MG63 (cell line): ENCODE measurements around the gene P2RY6. TPM values are rescaled to one million over a fixed set of nuclear protein-coding genes. Genes with fewer than 3 reads are reported as not detected.

Experiments used
- DNase-seq: peaks from one replicate; pipeline ENCODE4 v3.0.0-alpha.2; 2020
- H3K27me3 ChIP-seq: fragments of 250-450 bp; sonication (Bioruptor Pico); 2 replicates; pipeline ENCODE4 v1.5.1; 2020; ENCODE audit warnings: mild to moderate bottlenecking, moderate library complexity
- H3K36me3 ChIP-seq: fragments of 250-450 bp; sonication (Bioruptor Pico); 2 replicates; pipeline ENCODE4 v1.5.1; 2020; ENCODE audit warnings: mild to moderate bottlenecking, moderate library complexity
- H3K4me3 ChIP-seq: fragments of 250-450 bp; sonication (Bioruptor Pico); 2 replicates; pipeline ENCODE4 v1.5.1; 2020; ENCODE audit warnings: mild to moderate bottlenecking, moderate library complexity
- H3K9me3 ChIP-seq: fragments of 250-450 bp; sonication (Bioruptor Pico); 2 replicates; pipeline ENCODE4 v1.5.1; 2020; ENCODE audit warnings: mild to moderate bottlenecking, moderate library complexity
- total RNA-seq: library from RNA; depleted of rRNA; stranded (reverse); fragments of >200 nt; shearing (Covaris generic); gene quantifications from 2 replicates; pipeline ENCODE4 v1.2.3, GENCODE V29; 2014; ENCODE audit warnings: low replicate concordance

Gene P2RY6
- total RNA-seq, 1 experiment from 2014 or later, result 23.4 TPM

DNA sequence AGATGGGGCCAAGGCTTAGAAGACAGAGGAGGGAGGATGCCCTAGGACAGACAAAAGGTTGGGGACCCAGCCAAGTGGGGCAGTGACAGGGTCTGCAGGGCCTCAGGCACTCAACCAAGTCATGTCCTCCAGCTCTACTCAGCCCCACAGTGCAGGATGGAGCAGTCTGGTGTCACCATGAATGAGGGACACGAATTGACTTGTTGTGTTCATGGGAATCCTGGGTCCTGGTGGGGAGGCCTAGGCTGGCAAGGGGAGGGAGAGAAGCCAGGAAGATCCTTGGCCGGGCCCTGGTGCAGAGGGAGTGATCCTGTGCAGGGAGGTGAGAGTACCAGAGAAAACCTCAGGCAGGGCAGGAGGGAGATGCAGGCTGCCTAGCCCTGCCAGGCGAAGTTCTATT lies 12.0 kb downstream of the P2RY6 start:
- H3K27me3 ChIP-seq, result no peaks in the 10 kb centered on the region
- no peak overlapping the region for H3K4me3 ChIP-seq
- no peak for DNase-seq
- H3K36me3 ChIP-seq, result no peaks in the 10 kb centered on the region
- H3K9me3 ChIP-seq, result no peaks in the 10 kb centered on the region

DNA sequence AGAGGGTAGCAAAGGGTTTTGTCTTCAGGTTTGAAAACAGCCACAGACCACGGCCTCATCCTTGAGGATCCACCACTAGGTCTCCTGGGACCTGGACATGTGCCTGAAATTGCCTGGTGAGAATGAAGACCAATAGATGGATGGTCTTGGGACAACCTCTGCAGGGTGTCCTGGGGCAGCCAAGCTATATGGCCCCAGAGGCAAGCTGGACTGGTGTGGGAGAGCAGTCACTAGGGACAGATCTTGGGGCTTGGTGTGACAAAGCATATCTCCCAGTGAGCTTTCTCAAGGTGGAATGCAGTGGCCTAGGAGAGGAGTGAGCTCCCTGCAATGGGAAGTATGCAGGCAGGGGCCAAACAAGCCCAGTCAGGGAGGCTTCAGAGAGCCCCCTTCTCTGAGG lies 13.6 kb downstream of the P2RY6 start:
- H3K27me3 ChIP-seq, result no peaks in the 10 kb centered on the region
- no peak for DNase-seq
- no peaks in the 10 kb centered on the region for H3K36me3 ChIP-seq

DNA sequence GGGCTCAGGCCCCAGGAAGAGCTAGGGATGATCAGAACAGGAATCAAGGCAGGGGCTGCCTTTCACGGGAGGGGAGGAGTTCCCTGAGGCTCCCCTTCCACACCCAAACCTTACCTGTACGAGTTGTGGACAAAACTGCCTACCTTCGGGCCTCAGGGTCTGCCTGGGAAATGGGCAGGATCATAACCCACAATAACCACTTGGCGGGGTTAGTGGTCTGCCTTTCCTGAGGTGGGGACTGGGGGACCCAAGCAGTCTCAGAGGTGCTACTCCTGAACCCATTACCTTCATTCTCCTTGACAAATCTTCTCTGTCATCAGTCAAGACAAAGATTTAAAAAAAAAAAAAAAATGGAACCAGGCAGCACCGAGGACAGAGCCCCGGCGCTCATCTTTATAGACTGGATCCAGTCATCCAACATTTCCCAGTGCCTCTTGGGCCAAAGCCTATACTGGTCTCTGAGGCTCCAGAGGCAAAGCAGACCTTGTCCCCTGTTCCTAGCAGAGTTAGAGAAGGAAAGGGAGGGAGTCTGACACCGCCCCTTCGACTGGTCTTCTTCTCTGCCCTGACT lies 14.2 kb downstream of the P2RY6 start:
- H3K36me3 ChIP-seq, result no peaks in the 10 kb centered on the region
- H3K27me3 ChIP-seq, result no peaks in the 10 kb centered on the region
- H3K9me3 ChIP-seq, result no peaks in the 10 kb centered on the region
- no peak overlapping the region for H3K4me3 ChIP-seq
- no peak for DNase-seq

More for the DNA sequence above, 13.6 kb downstream of the P2RY6 start:
- no peaks in the 10 kb centered on the region for H3K9me3 ChIP-seq
- H3K4me3 ChIP-seq, result no peak overlapping the region

DNA sequence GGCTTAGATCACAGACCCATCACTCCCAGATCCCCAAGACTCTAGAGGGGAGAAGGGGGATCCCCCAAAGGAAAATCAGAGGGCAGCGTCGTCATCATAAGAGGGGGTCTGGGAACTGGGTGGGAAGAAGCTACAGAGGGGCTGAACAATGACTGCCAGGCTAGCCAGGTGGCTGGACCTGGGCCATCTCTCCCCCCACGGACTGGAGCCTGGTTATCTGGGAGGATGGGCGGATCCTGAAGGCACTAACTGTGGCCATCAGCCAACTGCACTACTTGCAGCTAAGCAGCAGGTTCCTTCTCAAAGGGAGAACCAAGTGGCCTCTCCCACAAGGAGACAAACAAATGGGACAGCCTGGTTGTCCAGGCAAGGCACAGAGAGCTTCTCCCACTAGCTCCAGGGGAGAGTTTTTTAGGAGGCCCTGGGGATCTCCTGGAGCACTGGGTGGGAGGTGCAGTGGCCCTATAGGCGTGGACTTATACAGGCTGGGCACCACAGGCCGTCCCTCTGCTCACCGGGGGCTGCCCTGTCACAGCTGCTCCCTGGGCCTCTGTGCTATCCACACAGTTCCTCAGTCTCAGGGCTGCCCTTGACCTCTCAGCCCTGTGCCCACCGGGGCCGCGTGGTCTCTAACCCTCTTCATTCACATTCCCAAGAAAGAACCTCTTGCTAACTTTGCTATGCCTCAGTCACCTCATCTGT lies 15.4 kb downstream of the P2RY6 start:
- Histone ChIP-seq H3K27me3 (no peaks in the 10 kb centered on the region), H3K4me3 (no peak overlapping the region), H3K36me3 (no peaks in the 10 kb centered on the region), H3K9me3 (no peaks in the 10 kb centered on the region)
- DNase-seq, result no peak

DNA sequence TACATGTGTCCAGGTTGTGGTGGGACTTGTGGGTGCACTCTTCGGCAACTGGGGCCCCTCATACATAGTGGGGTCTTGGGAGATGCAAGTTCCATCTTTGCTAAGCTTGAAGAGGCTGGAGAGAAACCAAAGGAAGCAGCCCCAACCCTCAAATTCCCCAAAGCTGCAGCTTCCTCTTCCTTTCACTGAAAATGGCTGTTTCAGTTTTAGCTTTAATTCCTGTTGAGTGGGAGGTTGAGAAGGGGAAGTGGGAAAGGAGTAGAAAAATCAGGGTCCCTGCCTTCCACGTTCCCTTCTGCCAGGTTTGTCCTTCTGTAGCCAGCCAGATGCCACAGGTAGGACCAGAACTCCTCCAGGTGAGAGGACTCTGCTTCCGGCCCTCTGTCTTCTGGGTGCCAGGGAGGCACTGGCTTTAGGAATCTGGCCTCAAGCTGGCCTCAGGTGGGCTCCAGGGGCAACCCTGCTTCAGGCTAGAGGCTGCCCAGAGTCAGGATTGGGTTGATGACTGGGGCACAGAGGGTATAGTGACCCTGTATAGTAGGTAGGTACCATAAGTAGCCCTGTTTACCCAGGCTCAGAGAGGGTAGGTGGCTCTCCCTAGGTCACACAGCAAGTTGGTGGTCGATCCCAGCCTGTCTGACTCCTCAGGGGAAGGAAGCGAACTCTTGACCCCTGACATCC lies 16.2 kb downstream of the P2RY6 start:
- H3K9me3 ChIP-seq, result no peaks in the 10 kb centered on the region
- no peaks in the 10 kb centered on the region for H3K27me3 ChIP-seq
- H3K36me3 ChIP-seq, result no peaks in the 10 kb centered on the region
- H3K4me3 ChIP-seq, result no peak overlapping the region
- no peak for DNase-seq

DNA sequence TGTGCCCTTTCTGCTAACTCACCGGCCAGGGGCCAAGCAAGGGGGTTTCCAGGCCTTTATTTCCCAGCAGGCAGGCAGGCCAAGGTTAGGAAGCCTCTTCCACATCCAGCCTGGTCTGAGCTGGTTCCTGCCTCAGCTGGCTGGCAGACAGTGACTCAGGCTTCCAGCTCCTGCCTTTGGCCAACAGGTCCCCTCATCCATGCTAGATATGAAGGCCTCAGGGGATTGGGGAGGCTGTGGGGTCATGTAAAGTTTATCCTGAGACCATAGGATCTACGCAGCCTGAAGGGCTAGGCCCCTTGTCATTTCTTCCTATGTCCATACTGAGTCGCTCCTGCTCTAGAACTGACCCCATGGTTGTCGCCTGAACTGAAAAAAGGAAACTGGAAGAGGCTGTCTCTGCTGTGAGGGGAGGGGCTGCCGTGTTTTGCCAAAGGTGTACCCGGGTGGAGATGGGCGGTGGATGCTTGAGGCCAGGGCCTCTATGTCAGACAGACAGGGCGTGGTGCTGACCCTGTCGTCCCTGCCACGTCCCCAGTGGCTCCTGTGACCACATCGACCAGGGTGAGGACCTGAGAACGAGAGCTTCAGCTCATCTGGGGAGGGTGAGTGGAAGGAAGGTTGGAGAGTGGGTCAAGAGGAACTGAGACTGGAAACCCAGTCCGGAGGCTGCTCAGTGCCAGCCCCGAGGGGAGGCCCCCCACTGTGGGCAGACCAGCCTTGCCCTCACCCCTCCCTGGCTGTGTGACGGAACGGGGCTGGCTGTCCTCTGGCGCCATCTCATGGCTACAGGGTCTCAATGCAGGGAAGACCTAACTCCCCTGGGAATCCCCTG lies 17.0 kb downstream of the P2RY6 start:
- Histone ChIP-seq H3K27me3 (no peaks in the 10 kb centered on the region), H3K36me3 (no peaks in the 10 kb centered on the region), H3K4me3 (no peak overlapping the region), H3K9me3 (no peaks in the 10 kb centered on the region)
- DNase-seq, result peak; percentile 92

DNA sequence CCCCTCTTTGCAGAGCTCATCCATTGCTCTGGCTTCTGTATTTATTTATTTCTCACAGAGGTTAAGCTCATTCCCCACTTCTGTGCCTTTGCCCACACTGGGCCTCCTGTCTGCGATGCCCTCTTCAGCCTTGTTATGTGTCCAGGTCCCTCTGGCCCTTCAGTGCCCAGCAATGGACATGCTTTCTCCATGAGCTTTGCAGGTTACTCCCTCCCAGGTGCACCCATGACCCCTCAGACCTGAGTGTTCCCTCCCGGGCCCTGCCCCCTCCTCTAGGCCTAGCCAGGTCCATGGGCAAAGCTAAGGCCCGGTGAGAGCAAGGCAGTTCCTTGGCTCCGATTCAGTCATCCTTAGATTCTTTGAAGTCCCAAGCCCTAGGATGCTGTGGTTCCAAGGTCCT lies 18.4 kb downstream of the P2RY6 start:
- Histone ChIP-seq H3K4me3 (no peak overlapping the region), H3K27me3 (no peaks in the 10 kb centered on the region), H3K36me3 (no peaks in the 10 kb centered on the region; the same call in 1 of the 2 replicates), H3K9me3 (no peaks in the 10 kb centered on the region)
- no peak for DNase-seq

DNA sequence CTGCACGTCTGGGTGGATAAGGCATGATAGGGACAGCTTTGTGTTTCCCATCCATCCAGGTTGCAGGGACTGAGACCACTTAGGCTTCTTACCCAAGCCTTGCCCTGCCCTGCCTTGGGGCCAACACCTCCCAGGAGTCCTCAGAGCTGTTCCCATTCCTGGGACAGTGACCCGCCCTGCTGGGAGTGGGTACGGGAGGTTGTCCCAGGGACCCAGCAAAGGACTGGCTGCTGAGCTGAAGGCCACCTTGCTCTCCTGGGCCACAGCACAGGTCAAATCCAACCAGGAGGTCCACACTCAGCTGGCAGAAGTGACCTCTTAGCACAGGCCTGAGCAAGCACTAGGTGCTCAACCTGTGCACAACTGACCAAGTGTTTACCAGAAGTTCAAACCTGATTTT lies 19.1 kb downstream of the P2RY6 start:
- Histone ChIP-seq H3K27me3 (no peaks in the 10 kb centered on the region), H3K36me3 (peaks cover 4% of the 10 kb centered on the region), H3K9me3 (no peaks in the 10 kb centered on the region), H3K4me3 (no peak overlapping the region)
- DNase-seq, result no peak

DNA sequence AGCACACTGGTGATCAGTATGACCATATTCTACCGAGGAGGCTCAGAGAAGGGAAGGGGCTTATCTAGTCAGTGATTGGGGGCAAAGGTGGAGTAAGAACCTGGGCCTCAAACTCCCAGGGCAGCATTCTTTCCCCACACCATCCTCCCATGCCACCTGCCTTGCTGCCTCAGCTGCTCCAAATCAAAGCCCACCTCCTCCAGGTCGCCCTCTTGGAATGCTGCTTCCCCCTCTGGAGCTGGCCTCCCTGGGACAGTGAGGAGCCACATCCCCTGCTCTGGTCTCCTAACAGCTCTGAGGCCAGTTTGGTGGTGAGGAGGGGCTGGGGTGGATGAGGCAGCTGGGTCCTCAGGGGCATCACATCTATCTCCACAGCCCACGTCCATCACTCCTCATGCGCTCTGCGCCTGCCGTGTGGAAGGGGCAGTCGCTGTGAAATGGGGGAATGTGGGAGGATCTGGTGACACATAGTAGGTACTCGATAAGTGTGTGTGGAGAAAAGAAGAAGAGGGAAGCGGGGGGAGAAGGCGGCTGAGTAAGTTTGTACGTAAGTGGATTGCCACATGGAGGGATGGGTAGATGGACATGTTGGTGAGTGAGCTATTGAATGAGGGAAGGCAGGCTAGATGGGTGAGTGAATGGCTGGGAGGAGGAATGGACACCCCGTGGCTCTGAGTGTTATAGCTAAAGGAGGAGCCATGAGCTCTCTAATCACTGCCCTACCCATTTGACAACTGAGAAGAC lies 19.8 kb downstream of the P2RY6 start:
- DNase-seq, result no peak
- H3K36me3 ChIP-seq, result peaks cover 4% of the 10 kb centered on the region

DNA sequence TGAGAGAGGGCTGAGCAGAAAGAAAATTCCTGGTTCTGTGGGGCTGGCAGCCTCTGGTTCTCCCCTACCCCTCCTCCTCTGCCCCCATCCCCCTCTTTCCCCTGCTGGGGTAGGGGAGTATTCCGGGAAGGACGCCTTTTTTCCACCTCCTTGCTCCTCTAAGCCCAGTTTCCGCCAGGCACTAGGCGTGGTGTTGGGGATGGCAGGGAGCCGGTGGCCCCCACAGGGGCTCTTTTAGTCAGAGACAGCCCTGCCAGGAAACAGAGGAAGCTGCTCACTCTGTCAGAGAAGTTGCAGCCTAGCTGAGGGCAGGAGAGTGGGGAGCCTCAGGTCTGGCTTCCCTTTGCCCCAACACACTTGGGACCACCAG lies 20.4 kb downstream of the P2RY6 start:
- H3K27me3 ChIP-seq, result no peaks in the 10 kb centered on the region
- DNase-seq, result peak; percentile 90
- no peaks in the 10 kb centered on the region for H3K9me3 ChIP-seq
- peaks cover 9% of the 10 kb centered on the region for H3K36me3 ChIP-seq
- peak overlapping the region; percentile 47 for H3K4me3 ChIP-seq

More for the DNA sequence above, 19.8 kb downstream of the P2RY6 start:
- Histone ChIP-seq H3K4me3 (peak overlapping the region; percentile 47), H3K27me3 (no peaks in the 10 kb centered on the region), H3K9me3 (no peaks in the 10 kb centered on the region)

DNA sequence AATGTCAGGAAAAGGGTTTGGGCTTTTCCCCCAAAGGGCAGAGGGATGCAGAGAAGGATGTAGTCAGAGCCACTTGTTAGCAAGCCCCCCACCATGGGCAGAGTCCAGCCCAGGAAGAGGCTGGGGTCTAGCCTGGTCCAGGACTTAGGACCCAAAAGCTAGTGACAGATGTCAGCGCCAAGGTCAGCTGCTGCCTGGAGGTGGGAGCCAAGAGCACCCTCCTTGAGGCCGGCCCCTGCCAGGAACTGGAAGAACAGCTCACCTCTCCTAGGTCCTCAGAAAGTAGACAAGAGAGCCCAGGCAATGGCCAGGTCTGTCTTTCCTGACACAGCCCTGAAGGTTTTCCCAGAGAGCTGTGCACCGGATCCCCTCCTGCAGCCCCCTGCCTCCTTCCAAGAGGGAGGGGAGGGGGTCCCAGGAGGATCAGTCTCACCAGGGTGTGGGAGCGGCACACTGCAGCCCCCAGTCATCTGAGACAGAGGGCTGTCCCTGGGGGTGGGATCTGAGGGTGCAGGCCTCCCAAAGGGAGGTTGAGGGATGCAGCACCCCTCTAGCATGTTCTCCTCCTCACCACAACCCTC lies 21.3 kb downstream of the P2RY6 start:
- Histone ChIP-seq H3K27me3 (no peaks in the 10 kb centered on the region), H3K36me3 (peaks cover 12% of the 10 kb centered on the region), H3K9me3 (no peaks in the 10 kb centered on the region), H3K4me3 (peak overlapping the region; percentile 47)
- no peak for DNase-seq

DNA sequence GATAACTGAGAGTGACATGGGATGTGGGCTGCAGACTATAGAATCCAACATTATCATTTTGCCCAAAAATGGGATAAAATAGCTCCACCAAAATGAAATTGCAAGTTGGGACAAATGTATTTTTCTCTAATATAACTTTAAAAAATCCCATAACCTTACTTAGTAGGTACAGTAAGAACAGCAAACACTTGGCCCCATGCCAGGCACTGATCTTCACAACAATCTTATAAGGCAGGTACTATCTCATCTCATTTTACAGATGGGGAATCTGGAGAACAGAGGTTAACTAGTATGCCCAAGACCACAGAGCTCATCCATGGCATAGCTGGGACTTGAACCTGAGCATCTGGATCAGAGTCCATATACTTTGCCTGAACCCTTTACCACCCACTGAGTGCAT lies 22.5 kb downstream of the P2RY6 start:
- H3K27me3 ChIP-seq, result no peaks in the 10 kb centered on the region
- no peak for DNase-seq
- no peaks in the 10 kb centered on the region for H3K9me3 ChIP-seq
- H3K36me3 ChIP-seq, result peaks cover 12% of the 10 kb centered on the region
- H3K4me3 ChIP-seq, result no peak overlapping the region; the same call in 1 of the 2 replicates

DNA sequence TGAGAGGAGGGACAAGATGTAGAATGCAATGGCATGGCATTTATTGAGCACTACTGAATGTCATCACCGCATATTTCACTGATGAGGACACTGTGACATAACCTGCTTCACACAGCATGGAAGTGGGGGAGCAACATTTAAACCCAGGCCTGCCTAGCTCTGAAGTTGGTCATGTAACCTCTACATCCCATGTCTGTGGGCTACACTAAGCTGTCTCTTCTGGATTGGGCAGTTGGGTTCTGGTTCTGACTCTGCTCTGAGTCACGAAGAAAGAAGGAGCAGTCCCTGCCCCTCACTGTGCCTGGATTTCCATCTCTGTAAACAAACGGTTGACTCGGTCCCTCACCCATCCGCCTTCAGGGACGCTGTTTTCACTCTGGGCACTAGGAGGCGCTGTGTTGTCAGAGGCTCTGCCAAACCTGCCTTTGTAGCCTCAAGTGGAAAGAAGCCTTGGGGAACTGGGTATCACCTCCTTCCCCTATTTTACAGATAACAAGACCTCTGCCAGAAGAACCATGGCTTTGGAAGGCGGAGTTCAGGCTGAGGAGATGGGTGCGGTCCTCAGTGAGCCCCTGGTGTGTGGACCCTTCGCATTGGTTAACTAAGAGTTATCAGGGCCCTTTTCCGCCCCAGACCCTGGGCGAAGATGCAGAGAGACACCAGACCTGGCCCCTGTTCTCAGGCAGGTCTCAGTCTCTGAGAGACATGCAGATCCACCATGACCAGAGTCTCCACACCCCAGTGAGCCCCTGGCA lies 23.3 kb downstream of the P2RY6 start:
- Histone ChIP-seq H3K36me3 (peaks cover 12% of the 10 kb centered on the region), H3K9me3 (no peaks in the 10 kb centered on the region), H3K4me3 (no peak overlapping the region), H3K27me3 (no peaks in the 10 kb centered on the region)
- DNase-seq, result peak; percentile 78

DNA sequence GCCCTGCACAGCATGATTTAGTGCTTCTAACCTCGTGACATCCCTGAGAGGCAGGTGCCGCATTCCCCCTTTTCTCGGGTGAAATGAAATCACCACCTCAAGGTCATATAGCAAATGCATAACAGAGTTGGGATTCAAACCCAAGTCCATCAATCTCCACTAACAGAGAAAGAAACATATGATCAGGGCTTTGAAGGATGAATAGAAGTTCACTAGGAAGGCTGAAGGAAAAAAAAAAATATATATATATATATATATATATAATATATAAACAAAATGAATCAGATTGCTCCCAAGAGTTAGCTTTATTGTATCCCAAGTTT lies 23.8 kb downstream of the P2RY6 start:
- Histone ChIP-seq H3K4me3 (no peak overlapping the region), H3K36me3 (peaks cover 12% of the 10 kb centered on the region), H3K27me3 (no peaks in the 10 kb centered on the region), H3K9me3 (no peaks in the 10 kb centered on the region)
- DNase-seq, result no peak

DNA sequence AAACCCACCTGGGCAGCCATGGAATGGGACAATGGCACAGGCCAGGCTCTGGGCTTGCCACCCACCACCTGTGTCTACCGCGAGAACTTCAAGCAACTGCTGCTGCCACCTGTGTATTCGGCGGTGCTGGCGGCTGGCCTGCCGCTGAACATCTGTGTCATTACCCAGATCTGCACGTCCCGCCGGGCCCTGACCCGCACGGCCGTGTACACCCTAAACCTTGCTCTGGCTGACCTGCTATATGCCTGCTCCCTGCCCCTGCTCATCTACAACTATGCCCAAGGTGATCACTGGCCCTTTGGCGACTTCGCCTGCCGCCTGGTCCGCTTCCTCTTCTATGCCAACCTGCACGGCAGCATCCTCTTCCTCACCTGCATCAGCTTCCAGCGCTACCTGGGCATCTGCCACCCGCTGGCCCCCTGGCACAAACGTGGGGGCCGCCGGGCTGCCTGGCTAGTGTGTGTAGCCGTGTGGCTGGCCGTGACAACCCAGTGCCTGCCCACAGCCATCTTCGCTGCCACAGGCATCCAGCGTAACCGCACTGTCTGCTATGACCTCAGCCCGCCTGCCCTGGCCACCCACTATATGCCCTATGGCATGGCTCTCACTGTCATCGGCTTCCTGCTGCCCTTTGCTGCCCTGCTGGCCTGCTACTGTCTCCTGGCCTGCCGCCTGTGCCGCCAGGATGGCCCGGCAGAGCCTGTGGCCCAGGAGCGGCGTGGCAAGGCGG lies 24.5 kb downstream of the P2RY6 start:
- Histone ChIP-seq H3K36me3 (peaks cover 12% of the 10 kb centered on the region), H3K9me3 (no peaks in the 10 kb centered on the region), H3K4me3 (no peak overlapping the region), H3K27me3 (no peaks in the 10 kb centered on the region)
- DNase-seq, result no peak
